Urinary bladder (tissue), 4 donors: ENCODE measurements around the gene YPEL4. TPM values are rescaled to one million over a fixed set of nuclear protein-coding genes. Genes with fewer than 3 reads are reported as not detected.

ENCODE experiments used
- DNase-seq: peaks from one replicate; pipeline ENCODE4 v3.0.0-alpha.2; 2015; ENCODE audit errors: extremely low spot score
- H3K27ac ChIP-seq: one replicate; pipeline ENCODE4 v1.5.1; 2013; ENCODE audit warnings: low read depth, mild to moderate bottlenecking, moderate library complexity
- H3K36me3 ChIP-seq: one replicate; pipeline ENCODE4 v1.6.1; 2013; ENCODE audit warnings: mild to moderate bottlenecking, moderate library complexity; ENCODE audit not compliant: insufficient read depth
- H3K4me1 ChIP-seq: one replicate; pipeline ENCODE4 v1.6.1; 2013; ENCODE audit warnings: mild to moderate bottlenecking, moderate library complexity; ENCODE audit not compliant: insufficient read depth
- H3K4me3 ChIP-seq: one replicate; pipeline ENCODE4 v1.5.1; 2013; ENCODE audit warnings: low read depth, low read length
- WGBS: extraction: QIAGEN DNeasy Blood & Tissue Kit; methylation state at CpG from one replicate; pipeline ENCODE4 v1.1.7; 2013; 5-methylcytosine and 5-hydroxymethylcytosine counted together
- polyA plus RNA-seq: library from polyadenylated mRNA; stranded (reverse); fragments of 200-250 nt; gene quantifications from one replicate; pipeline ENCODE4 v1.2.3, GENCODE V29; 2013
- total RNA-seq: library from RNA; depleted of rRNA; stranded (reverse); fragments of >200 nt; gene quantifications from one replicate; pipeline ENCODE4 v1.2.3, GENCODE V29; 2014
- donor health status: healthy with polysubstance abuse.
- donor health status: healthy.

Gene YPEL4
- total and polyA plus RNA-seq, 2 donors, result 1.7 to 3.5 TPM

- no peaks in the 10 kb centered on the region for H3K36me3 ChIP-seq
- H3K4me3 ChIP-seq, result no peak overlapping the region
- no peaks in the 10 kb centered on the region for H3K4me1 ChIP-seq
- H3K27ac ChIP-seq, result no peak overlapping the region
- 81% methylated on average over 6 of the region's 6 CpGs for WGBS
- DNase-seq, result no peak
Measured at GRCh38 chr11:57633394-57634070, 16.2 kb downstream of the YPEL4 start.

- Histone ChIP-seq H3K27ac (no peak overlapping the region), H3K4me3 (no peak overlapping the region), H3K36me3 (no peaks in the 10 kb centered on the region), H3K4me1 (no peaks in the 10 kb centered on the region)
- WGBS, result 32% methylated on average over 5 of the region's 5 CpGs
- DNase-seq, result no peak
Measured at GRCh38 chr11:57632116-57632515, 17.6 kb downstream of the YPEL4 start.

- WGBS, result 59% methylated on average over 2 of the region's 2 CpGs
- Histone ChIP-seq H3K4me3 (no peak overlapping the region), H3K36me3 (no peaks in the 10 kb centered on the region), H3K4me1 (no peaks in the 10 kb centered on the region), H3K27ac (no peak overlapping the region)
- no peak for DNase-seq
Measured at GRCh38 chr11:57630171-57630570, 19.5 kb downstream of the YPEL4 start.

GRCh38 chr11:57626895-57627294, 22.8 kb downstream of the YPEL4 start:
- Histone ChIP-seq H3K27ac (no peak overlapping the region), H3K4me3 (no peak overlapping the region), H3K36me3 (no peaks in the 10 kb centered on the region), H3K4me1 (no peaks in the 10 kb centered on the region)
- WGBS, result 86% methylated on average over 1 of the region's 1 CpG
- no peak for DNase-seq

GRCh38 chr11:57624864-57625263, 24.8 kb downstream of the YPEL4 start:
- WGBS, result 85% methylated on average over 2 of the region's 2 CpGs
- Histone ChIP-seq H3K27ac (no peak overlapping the region), H3K4me1 (no peaks in the 10 kb centered on the region), H3K36me3 (no peaks in the 10 kb centered on the region), H3K4me3 (no peak overlapping the region)
- DNase-seq, result no peak

GRCh38 chr11:57622263-57622662, 27.4 kb downstream of the YPEL4 start:
- Histone ChIP-seq H3K27ac (no peak overlapping the region), H3K36me3 (peaks cover 2% of the 10 kb centered on the region), H3K4me1 (no peaks in the 10 kb centered on the region), H3K4me3 (no peak overlapping the region)
- DNase-seq, result no peak
- WGBS, result 38% methylated on average over 3 of the region's 3 CpGs

- no peak for DNase-seq
- Histone ChIP-seq H3K4me3 (no peak overlapping the region), H3K27ac (no peak overlapping the region), H3K36me3 (peaks cover 2% of the 10 kb centered on the region), H3K4me1 (no peaks in the 10 kb centered on the region)
Measured at GRCh38 chr11:57620467-57620866, 29.2 kb downstream of the YPEL4 start.

- no peaks in the 10 kb centered on the region for H3K4me1 ChIP-seq
- H3K36me3 ChIP-seq, result peaks cover 2% of the 10 kb centered on the region
- H3K27ac ChIP-seq, result no peak overlapping the region
- WGBS, result 90% methylated on average over 2 of the region's 2 CpGs
- no peak for DNase-seq
- no peak overlapping the region for H3K4me3 ChIP-seq
Measured at GRCh38 chr11:57619331-57619730, 30.4 kb downstream of the YPEL4 start.

- Histone ChIP-seq H3K4me1 (no peaks in the 10 kb centered on the region), H3K27ac (no peak overlapping the region), H3K4me3 (no peak overlapping the region), H3K36me3 (peaks cover 4% of the 10 kb centered on the region)
- 73% methylated on average over 2 of the region's 2 CpGs for WGBS
- no peak for DNase-seq
Measured at GRCh38 chr11:57618438-57618837, 31.3 kb downstream of the YPEL4 start.

GRCh38 chr11:57616595-57616994, 33.1 kb downstream of the YPEL4 start:
- H3K27ac ChIP-seq, result no peak overlapping the region
- WGBS, result 70% methylated on average over 3 of the region's 3 CpGs
- no peak overlapping the region for H3K4me3 ChIP-seq
- no peak for DNase-seq
- peaks cover 10% of the 10 kb centered on the region for H3K36me3 ChIP-seq
- H3K4me1 ChIP-seq, result no peaks in the 10 kb centered on the region

- H3K4me1 ChIP-seq, result no peaks in the 10 kb centered on the region
- H3K4me3 ChIP-seq, result no peak overlapping the region
- WGBS, result 86% methylated on average over 1 of the region's 1 CpG
- no peak for DNase-seq
- peaks cover 10% of the 10 kb centered on the region for H3K36me3 ChIP-seq
- no peak overlapping the region for H3K27ac ChIP-seq
Measured at GRCh38 chr11:57615308-57615707, 34.4 kb downstream of the YPEL4 start.

- no peak overlapping the region for H3K27ac ChIP-seq
- H3K4me1 ChIP-seq, result no peaks in the 10 kb centered on the region
- DNase-seq, result no peak
- no peak overlapping the region for H3K4me3 ChIP-seq
- WGBS, result 79% methylated on average over 10 of the region's 10 CpGs
- H3K36me3 ChIP-seq, result peaks cover 8% of the 10 kb centered on the region
Measured at GRCh38 chr11:57614234-57614772, 35.4 kb downstream of the YPEL4 start.

GRCh38 chr11:57610170-57610569, 39.5 kb downstream of the YPEL4 start:
- WGBS, result 96% methylated on average over 4 of the region's 4 CpGs
- peaks cover 8% of the 10 kb centered on the region for H3K36me3 ChIP-seq
- DNase-seq, result no peak
- no peak overlapping the region for H3K27ac ChIP-seq
- no peak overlapping the region for H3K4me3 ChIP-seq
- H3K4me1 ChIP-seq, result no peaks in the 10 kb centered on the region

GRCh38 chr11:57605028-57605420, 44.7 kb downstream of the YPEL4 start:
- H3K4me3 ChIP-seq, result no peak overlapping the region
- no peak for DNase-seq
- 89% methylated on average over 5 of the region's 5 CpGs for WGBS
- H3K27ac ChIP-seq, result no peak overlapping the region
- no peaks in the 10 kb centered on the region for H3K36me3 ChIP-seq
- no peaks in the 10 kb centered on the region for H3K4me1 ChIP-seq
